Stimulated activated memory B cell treated with anti-CD40 and anti-IgM and Interleukin-4, amounts not matched to agents 10 μg/mL and 1 μg/mL and 100 μg/mL, for 72 hours (primary cell): Measurements from ENCODE around the gene TRH.

Source experiments
- ATAC-seq: fragments of 150-1000 bp; cut with Tn5 transposase; 2 replicates; pipeline ENCODE4 v1.10.0; 2021
- H3K27ac Mint-ChIP-seq: one replicate; pipeline ENCODE4 v1.8.0; 2022; ENCODE audit warnings: mild to moderate bottlenecking, mixed read lengths
- H3K27me3 Mint-ChIP-seq: one replicate; pipeline ENCODE4 v1.8.0; 2022; ENCODE audit warnings: mixed read lengths
- H3K36me3 Mint-ChIP-seq: one replicate; pipeline ENCODE4 v1.8.0; 2022; ENCODE audit warnings: mixed read lengths
- H3K4me1 Mint-ChIP-seq: one replicate; pipeline ENCODE4 v1.8.0; 2022; ENCODE audit warnings: mixed read lengths
- H3K4me3 Mint-ChIP-seq: one replicate; pipeline ENCODE4 v1.8.0; 2022; ENCODE audit warnings: mild to moderate bottlenecking, moderate library complexity, mixed read lengths
- H3K9me3 Mint-ChIP-seq: one replicate; pipeline ENCODE4 v1.8.0; 2022; ENCODE audit warnings: mixed read lengths

Gene TRH

DNA sequence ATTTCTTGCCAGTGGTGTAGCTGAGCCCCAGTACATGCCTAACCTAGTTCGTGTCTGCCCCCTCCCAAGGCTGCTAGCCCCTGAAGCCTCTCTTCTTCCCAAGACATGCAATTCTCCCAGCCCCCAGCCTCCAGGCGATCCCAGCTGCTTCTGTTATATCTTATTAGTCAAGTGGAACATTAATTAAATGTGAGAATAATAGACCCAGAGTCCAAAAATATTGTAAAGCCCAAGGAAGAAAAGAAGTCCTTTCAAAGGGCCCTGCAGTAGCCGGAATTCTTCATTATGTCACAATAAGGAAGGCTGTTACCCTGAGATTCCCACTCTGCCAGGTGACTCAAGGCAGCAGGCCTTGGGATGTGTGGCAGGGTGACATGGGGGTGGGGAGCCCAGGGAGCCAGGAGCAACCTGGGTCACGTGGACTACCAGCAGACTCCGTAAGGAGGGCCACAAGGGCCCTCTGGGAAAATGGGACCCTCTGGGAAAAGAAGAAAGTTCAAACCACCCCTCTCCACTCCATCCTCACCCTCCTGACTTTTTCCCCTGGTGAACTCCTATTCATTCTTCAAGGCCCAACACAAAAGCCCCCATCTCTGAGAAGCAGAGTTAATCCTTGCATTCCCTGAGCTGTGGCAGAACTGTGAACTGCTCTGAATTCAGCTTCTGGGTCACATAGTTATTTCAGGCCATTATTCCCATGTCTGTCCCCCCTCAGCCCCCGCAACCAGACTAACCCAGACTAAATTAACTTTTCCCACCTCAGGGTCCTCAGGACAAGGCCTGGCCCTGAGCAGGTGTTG is 21.8 kb upstream of the TRH start:
- Mint-ChIP-seq H3K4me1 (peaks cover 6% of the 10 kb centered on the region), H3K27ac (no peak overlapping the region), H3K4me3 (no peak overlapping the region)

DNA sequence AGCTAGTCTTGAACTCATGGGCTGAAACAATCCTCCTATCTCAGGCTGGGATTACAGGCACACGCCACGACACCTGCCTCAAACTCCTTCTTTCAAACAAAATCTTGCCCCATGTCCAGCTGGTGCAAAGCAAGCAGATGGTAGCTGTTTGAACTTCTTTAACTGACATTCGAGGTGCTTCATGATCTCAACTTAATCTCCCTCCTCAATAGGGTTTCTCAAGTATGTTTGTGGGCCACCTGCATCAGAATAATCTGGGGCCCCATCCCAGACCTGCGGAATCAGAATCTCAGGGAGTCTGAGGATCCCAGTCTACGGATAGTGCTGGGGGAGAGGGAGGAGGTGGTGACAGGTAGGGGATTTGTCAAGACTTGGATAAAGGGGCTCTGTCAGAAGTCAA is 20.9 kb upstream of the TRH start:
- Mint-ChIP-seq H3K36me3 (no peaks in the 10 kb centered on the region), H3K4me1 (peaks cover 6% of the 10 kb centered on the region), H3K27ac (no peak overlapping the region), H3K9me3 (no peaks in the 10 kb centered on the region), H3K27me3 (peaks cover 9% of the 10 kb centered on the region), H3K4me3 (no peak overlapping the region)
- no peak for ATAC-seq

More for the DNA sequence above, 21.8 kb upstream of the TRH start:
- peaks cover 2% of the 10 kb centered on the region for H3K9me3 Mint-ChIP-seq
- H3K27me3 Mint-ChIP-seq = peaks cover 14% of the 10 kb centered on the region
- no peak for ATAC-seq
- H3K36me3 Mint-ChIP-seq = no peaks in the 10 kb centered on the region

DNA sequence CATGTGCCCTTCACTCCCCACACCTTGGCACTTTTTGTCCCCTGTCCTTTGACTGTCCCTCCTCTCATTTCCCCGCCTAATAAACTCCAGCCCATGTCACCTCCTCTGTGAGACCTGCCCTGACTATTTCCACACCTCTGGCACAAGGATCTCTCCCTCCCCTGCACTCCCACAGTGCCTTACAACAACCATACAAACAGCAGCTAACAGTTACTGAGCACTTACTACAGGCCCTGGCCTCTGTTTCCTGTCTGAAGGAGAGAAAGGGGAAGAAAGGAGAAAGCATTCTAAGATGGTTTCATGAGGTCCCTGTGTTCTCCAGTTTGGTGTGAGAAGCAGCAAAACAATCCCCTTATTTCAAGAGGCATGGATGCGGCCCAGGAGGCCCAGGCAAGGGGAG is 20.0 kb upstream of the TRH start:
- no peaks in the 10 kb centered on the region for H3K36me3 Mint-ChIP-seq
- peaks cover 6% of the 10 kb centered on the region for H3K4me1 Mint-ChIP-seq
- no peak overlapping the region for H3K4me3 Mint-ChIP-seq
- H3K27me3 Mint-ChIP-seq = peaks cover 9% of the 10 kb centered on the region
- H3K27ac Mint-ChIP-seq = no peak overlapping the region
- H3K9me3 Mint-ChIP-seq = no peaks in the 10 kb centered on the region
- ATAC-seq = no peak

DNA sequence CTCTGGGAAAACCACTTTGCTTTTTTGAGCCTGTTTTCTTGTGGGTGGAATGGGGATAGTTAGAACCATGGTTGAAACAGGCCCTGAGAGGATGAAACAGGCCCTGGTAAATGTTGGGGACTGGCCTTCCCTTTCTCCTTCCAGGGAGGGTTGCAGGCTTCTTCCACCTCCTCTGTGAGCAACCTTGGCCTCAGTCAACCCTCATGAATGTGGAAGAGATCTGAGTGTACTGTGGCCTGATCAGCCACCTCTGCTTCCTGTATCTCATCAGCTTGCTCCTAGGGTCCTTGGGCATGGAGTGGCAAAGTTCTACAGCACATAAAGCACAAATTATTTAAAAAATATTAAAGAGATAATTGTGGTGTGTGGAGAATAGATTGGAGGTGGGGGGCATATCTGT is 17.6 kb upstream of the TRH start:
- ATAC-seq = no peak
- H3K27me3 Mint-ChIP-seq = peaks cover 19% of the 10 kb centered on the region
- H3K4me3 Mint-ChIP-seq = no peak overlapping the region
- H3K9me3 Mint-ChIP-seq = no peaks in the 10 kb centered on the region
- peaks cover 6% of the 10 kb centered on the region for H3K4me1 Mint-ChIP-seq
- no peaks in the 10 kb centered on the region for H3K36me3 Mint-ChIP-seq
- H3K27ac Mint-ChIP-seq = no peak overlapping the region

- no peak overlapping the region for H3K27ac Mint-ChIP-seq
- H3K27me3 Mint-ChIP-seq = peaks cover 11% of the 10 kb centered on the region
- H3K9me3 Mint-ChIP-seq = no peaks in the 10 kb centered on the region
- no peak for ATAC-seq
- no peak overlapping the region for H3K4me3 Mint-ChIP-seq
- H3K36me3 Mint-ChIP-seq = no peaks in the 10 kb centered on the region
- peaks cover 6% of the 10 kb centered on the region for H3K4me1 Mint-ChIP-seq
Observed at GRCh38 chr3:129958755-129959154, 15.8 kb upstream of the TRH start.

DNA sequence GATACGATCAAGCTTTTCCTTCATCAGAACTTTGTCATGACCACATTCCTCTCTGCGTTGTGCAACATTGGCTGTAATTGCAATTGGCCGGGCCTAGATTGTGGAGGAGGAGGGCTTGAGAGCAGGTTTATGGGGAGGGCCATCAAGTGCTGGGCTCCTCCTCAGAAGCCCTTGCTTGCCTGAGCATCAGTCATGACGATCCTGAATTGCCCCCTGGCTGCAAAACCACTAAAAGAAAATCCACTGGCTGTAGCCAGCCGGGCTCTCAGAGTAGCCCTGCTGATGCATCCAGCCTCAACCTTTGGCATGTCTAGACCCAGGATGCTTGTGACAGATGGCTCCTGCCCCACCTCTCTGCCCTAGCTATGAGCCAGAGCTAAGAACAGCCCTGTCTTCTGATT is 13.4 kb upstream of the TRH start:
- peaks cover 10% of the 10 kb centered on the region for H3K27me3 Mint-ChIP-seq
- no peak overlapping the region for H3K4me3 Mint-ChIP-seq

GRCh38 chr3:129962600-129962999 is 11.9 kb upstream of the TRH start:
- Mint-ChIP-seq H3K4me1 (no peaks in the 10 kb centered on the region), H3K9me3 (no peaks in the 10 kb centered on the region)

More for the DNA sequence above, 13.4 kb upstream of the TRH start:
- Mint-ChIP-seq H3K27ac (no peak overlapping the region), H3K9me3 (no peaks in the 10 kb centered on the region), H3K36me3 (no peaks in the 10 kb centered on the region), H3K4me1 (no peaks in the 10 kb centered on the region)
- no peak for ATAC-seq

GRCh38 chr3:129965937-129966336 is 8.6 kb upstream of the TRH start:
- no peak overlapping the region for H3K27ac Mint-ChIP-seq
- H3K4me1 Mint-ChIP-seq = no peaks in the 10 kb centered on the region
- ATAC-seq = no peak
- H3K4me3 Mint-ChIP-seq = no peak overlapping the region
- peaks cover 21% of the 10 kb centered on the region for H3K27me3 Mint-ChIP-seq
- no peaks in the 10 kb centered on the region for H3K9me3 Mint-ChIP-seq
- H3K36me3 Mint-ChIP-seq = no peaks in the 10 kb centered on the region

More at GRCh38 chr3:129962600-129962999, 11.9 kb upstream of the TRH start:
- no peak for ATAC-seq
- H3K36me3 Mint-ChIP-seq = no peaks in the 10 kb centered on the region
- H3K4me3 Mint-ChIP-seq = no peak overlapping the region
- peaks cover 10% of the 10 kb centered on the region for H3K27me3 Mint-ChIP-seq
- H3K27ac Mint-ChIP-seq = no peak overlapping the region

- Mint-ChIP-seq H3K4me3 (no peak overlapping the region), H3K27me3 (peaks cover 21% of the 10 kb centered on the region), H3K9me3 (no peaks in the 10 kb centered on the region), H3K36me3 (no peaks in the 10 kb centered on the region), H3K27ac (no peak overlapping the region), H3K4me1 (no peaks in the 10 kb centered on the region)
- ATAC-seq = no peak
Observed at GRCh38 chr3:129966876-129967275, 7.6 kb upstream of the TRH start.

- Mint-ChIP-seq H3K36me3 (no peaks in the 10 kb centered on the region), H3K27me3 (peaks cover 30% of the 10 kb centered on the region), H3K9me3 (no peaks in the 10 kb centered on the region), H3K27ac (no peak overlapping the region), H3K4me1 (no peaks in the 10 kb centered on the region), H3K4me3 (no peak overlapping the region)
- ATAC-seq = no peak
Observed at GRCh38 chr3:129967761-129968160, 6.8 kb upstream of the TRH start.

GRCh38 chr3:129971351-129972052 is 3.0 kb upstream of the TRH start:
- no peak overlapping the region for H3K4me3 Mint-ChIP-seq
- H3K27me3 Mint-ChIP-seq = peaks cover 68% of the 10 kb centered on the region
- H3K27ac Mint-ChIP-seq = no peak overlapping the region
- H3K9me3 Mint-ChIP-seq = no peaks in the 10 kb centered on the region
- H3K4me1 Mint-ChIP-seq = peaks cover 13% of the 10 kb centered on the region
- H3K36me3 Mint-ChIP-seq = no peaks in the 10 kb centered on the region
- no peak for ATAC-seq

GRCh38 chr3:129972301-129972700 is 2.2 kb upstream of the TRH start:
- ATAC-seq = no peak
- Mint-ChIP-seq H3K27me3 (peaks cover 76% of the 10 kb centered on the region), H3K4me3 (no peak overlapping the region), H3K36me3 (no peaks in the 10 kb centered on the region), H3K9me3 (no peaks in the 10 kb centered on the region), H3K4me1 (peaks cover 13% of the 10 kb centered on the region), H3K27ac (no peak overlapping the region)

DNA sequence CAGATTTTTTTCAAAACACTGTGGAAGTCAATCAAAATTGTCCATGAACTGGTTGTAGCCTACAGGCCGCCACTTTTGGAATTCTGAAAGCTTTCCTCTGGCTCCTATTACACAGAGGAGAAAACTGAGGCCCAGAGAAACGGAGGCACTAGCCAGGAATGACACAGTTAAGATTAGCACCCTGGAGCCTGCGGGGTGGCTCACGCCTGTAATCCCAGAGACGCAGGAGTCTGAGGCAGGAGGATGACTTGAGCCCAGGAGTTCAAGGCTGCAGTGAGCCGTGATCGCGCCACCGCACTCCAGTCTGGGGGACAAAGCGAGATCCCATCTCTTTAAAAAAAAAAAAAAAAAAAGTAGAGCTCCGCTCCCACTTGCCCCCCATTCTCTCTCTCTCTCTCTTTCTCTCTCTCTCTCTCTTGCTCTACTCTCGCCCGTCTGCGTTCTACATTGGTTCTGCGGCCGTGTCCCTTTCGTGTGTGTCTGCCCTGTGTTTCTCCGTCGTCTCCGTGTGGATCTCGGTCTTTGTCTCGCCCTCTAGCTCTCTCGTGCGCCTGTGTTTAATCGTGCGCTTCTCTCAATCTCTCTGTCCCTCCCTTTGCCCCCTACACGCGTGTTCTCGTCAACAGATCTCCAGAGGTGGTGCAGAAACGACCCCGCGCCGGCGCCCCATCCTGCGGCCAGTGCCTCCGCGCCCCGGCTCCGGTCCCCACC is 512 bp upstream of the TRH start:
- Mint-ChIP-seq H3K9me3 (no peaks in the 10 kb centered on the region), H3K27ac (no peak overlapping the region), H3K27me3 (peaks cover 78% of the 10 kb centered on the region), H3K4me3 (peak overlapping the region; percentile 28), H3K36me3 (no peaks in the 10 kb centered on the region), H3K4me1 (peaks cover 13% of the 10 kb centered on the region)
- no peak for ATAC-seq

GRCh38 chr3:129974833-129975704 is 549 bp downstream of the TRH start:
- Mint-ChIP-seq H3K36me3 (no peaks in the 10 kb centered on the region), H3K9me3 (no peaks in the 10 kb centered on the region), H3K27ac (no peak overlapping the region), H3K4me3 (peak overlapping the region; percentile 55), H3K27me3 (peaks cover 77% of the 10 kb centered on the region), H3K4me1 (peaks cover 13% of the 10 kb centered on the region)
- no peak for ATAC-seq

GRCh38 chr3:129975705-129976048 is 1.2 kb downstream of the TRH start:
- H3K4me1 Mint-ChIP-seq = peaks cover 13% of the 10 kb centered on the region
- H3K9me3 Mint-ChIP-seq = no peaks in the 10 kb centered on the region
- H3K36me3 Mint-ChIP-seq = no peaks in the 10 kb centered on the region
- no peak overlapping the region for H3K4me3 Mint-ChIP-seq
- no peak for ATAC-seq
- H3K27me3 Mint-ChIP-seq = peaks cover 75% of the 10 kb centered on the region
- no peak overlapping the region for H3K27ac Mint-ChIP-seq
